Endothelial cell of umbilical vein (primary cell): ENCODE measurements around the gene ACSL6. TPM values are rescaled to one million over a fixed set of nuclear protein-coding genes. Genes with fewer than 3 reads are reported as not detected.

ENCODE experiments used
- BruUV-seq: library from RNA; stranded (reverse); fragments of 400-500 nt; replicated peaks from 2 replicates; lab custom pipeline; 2021; lab: Mats Ljungman, UMichigan
- CTCF ChIA-PET: fragments of 300-600, 350-600 bp; sonication (Branson Sonifier 250); formaldehyde crosslinking; loops from one replicate; lab custom pipeline; 2021; ENCODE audit warnings: antibody characterized with exemption, inconsistent platforms; lab: Charles Lee
- POLR2A ChIA-PET: fragments of 300-600, 350-600 bp; sonication (Branson Sonifier 250); formaldehyde crosslinking; loops from one replicate; lab custom pipeline; 2021; ENCODE audit warnings: antibody characterized with exemption, inconsistent platforms; lab: Charles Lee
- DNase-seq: peaks from one replicate; pipeline ENCODE4 v3.0.0-alpha.2; 2011; ENCODE audit warnings: low read depth, low spot score
- FAIRE-seq: peaks from 2 replicates; lab custom pipeline; 2011; peaks lifted over from hg19 to GRCh38; lab: Jason Lieb, UNC
- H2AFZ ChIP-seq: 2 replicates; pipeline ENCODE4 v1.6.0; 2012; ENCODE audit warnings: low read depth, low read length, control low read depth, inconsistent platforms
- H3K27ac ChIP-seq: 2 replicates; pipeline ENCODE4 v1.5.1; 2011; ENCODE audit warnings: low read depth, mild to moderate bottlenecking, control low read depth, low read length, moderate library complexity; ENCODE audit not compliant: insufficient read depth
- H3K27me3 ChIP-seq, 2 experiments: 2 replicates each; pipeline versions ENCODE4 v1.6.0 to v1.6.1; 2011; ENCODE audit warnings: low read length in 2 of 2, mixed read lengths in 1 of 2; ENCODE audit not compliant: control insufficient read depth in 2 of 2, insufficient read depth in 2 of 2
- H3K36me3 ChIP-seq, 2 experiments: 2 replicates in 1 of 2; 3 replicates in 1 of 2; pipeline ENCODE4 v1.5.1; 2011; ENCODE audit warnings: low read length in 2 of 2, mild to moderate bottlenecking in 1 of 2, moderate library complexity in 1 of 2; ENCODE audit not compliant: control insufficient read depth in 2 of 2, insufficient read depth in 2 of 2; ENCODE audit errors: extremely low read depth in 1 of 2
- H3K4me1 ChIP-seq: 3 replicates; pipeline ENCODE4 v1.5.1; 2011; ENCODE audit warnings: mild to moderate bottlenecking, low read length; ENCODE audit not compliant: control insufficient read depth, insufficient read depth; ENCODE audit errors: extremely low read depth
- H3K4me2 ChIP-seq: 2 replicates; pipeline ENCODE4 v1.6.1; 2011; ENCODE audit warnings: low read length, control low read depth, mixed read lengths; ENCODE audit not compliant: insufficient read depth
- H3K4me3 ChIP-seq, 3 experiments: fragments of 200-600 bp in 1 of 3; sonication (generic), shearing (Covaris generic) in 1 of 3; replicated peaks in 1 of 3; 2 replicates each; pipeline ENCODE4 v1.5.1; 2011 to 2016; ENCODE audit warnings: control low read depth in 3 of 3, low read length in 3 of 3, mild to moderate bottlenecking in 2 of 3, inconsistent platforms in 1 of 3, low read depth in 1 of 3, moderate library complexity in 1 of 3; ENCODE audit not compliant: insufficient read depth in 1 of 3
- H3K79me2 ChIP-seq: 2 replicates; pipeline ENCODE4 v1.6.0; 2012; ENCODE audit warnings: low read length, inconsistent platforms; ENCODE audit not compliant: control insufficient read depth, insufficient read depth
- H3K9ac ChIP-seq: replicated peaks from 2 replicates; pipeline ENCODE3; 2011; ENCODE audit warnings: low read length, control low read depth; ENCODE audit not compliant: insufficient read depth; ENCODE audit errors: extremely low read depth
- H3K9me1 ChIP-seq: replicated peaks from 3 replicates; pipeline ENCODE4 v1.6.0; 2011; ENCODE audit warnings: mild to moderate bottlenecking, low read length; ENCODE audit not compliant: control insufficient read depth, insufficient read depth; ENCODE audit errors: extremely low read depth
- H3K9me3 ChIP-seq: replicated peaks from 2 replicates; pipeline ENCODE4 v1.5.1; 2012; ENCODE audit warnings: low read length, inconsistent platforms; ENCODE audit not compliant: control insufficient read depth, insufficient read depth
- H4K20me1 ChIP-seq: replicated peaks from 2 replicates; pipeline ENCODE3; 2011; ENCODE audit warnings: mild to moderate bottlenecking, low read length; ENCODE audit not compliant: control insufficient read depth, insufficient read depth; ENCODE audit errors: extremely low read depth
- CTCF ChIP-seq, 2 donors: IDR thresholded peaks; 1 replicate in 1 of 2; 2 replicates in 1 of 2; pipeline ENCODE4 v1.5.1; 2011; ENCODE audit warnings: low read length in 2 of 2, mild to moderate bottlenecking in 2 of 2, moderate library complexity in 2 of 2, control low read depth in 1 of 2, inconsistent platforms in 1 of 2, low read depth in 1 of 2; ENCODE audit not compliant: insufficient read depth in 1 of 2; ENCODE audit errors: extremely low read depth in 1 of 2
- EZH2 ChIP-seq: IDR thresholded peaks from 2 replicates; pipeline ENCODE4 v1.6.1; 2012; ENCODE audit warnings: borderline replicate concordance, low read depth, mild to moderate bottlenecking, moderate library complexity, low read length, inconsistent platforms; ENCODE audit not compliant: severe bottlenecking
- FOS ChIP-seq: IDR thresholded peaks from 2 replicates; pipeline ENCODE4 v1.6.1; 2011; ENCODE audit warnings: mild to moderate bottlenecking, low read length, moderate library complexity, borderline replicate concordance; ENCODE audit not compliant: insufficient read depth
- GATA2 ChIP-seq: IDR thresholded peaks from 2 replicates; pipeline ENCODE4 v1.7.0; 2011; ENCODE audit warnings: low read depth, mild to moderate bottlenecking, moderate library complexity, mixed read lengths, low read length; ENCODE audit not compliant: insufficient read length, insufficient read depth
- JUN ChIP-seq: IDR thresholded peaks from 2 replicates; pipeline ENCODE4 v1.6.1; 2011; ENCODE audit warnings: borderline replicate concordance, low read depth; ENCODE audit not compliant: insufficient read length, insufficient read depth
- MAX ChIP-seq: IDR thresholded peaks from 2 replicates; pipeline ENCODE4 v1.6.1; 2011; ENCODE audit not compliant: insufficient read depth, insufficient read length
- MYC ChIP-seq: IDR thresholded peaks from one replicate; pipeline ENCODE4 v1.6.1; 2011; ENCODE audit warnings: mild to moderate bottlenecking, low read depth, low read length
- POLR2A ChIP-seq: IDR thresholded peaks from 2 replicates; pipeline ENCODE4 v1.6.1; 2012; ENCODE audit warnings: low read depth, mild to moderate bottlenecking, control low read depth, low read length
- POLR2AphosphoS5 ChIP-seq: IDR thresholded peaks from 2 replicates; pipeline ENCODE4 v1.6.1; 2012; ENCODE audit warnings: low read depth, mild to moderate bottlenecking, control low read depth, low read length, moderate library complexity; ENCODE audit not compliant: insufficient read depth
- dilution Hi-C: fragments of 300-500 bp; cut with MboI; formaldehyde crosslinking; loops from one replicate; pipeline ENCODE4 v1.15.0; 2019; ENCODE audit warnings: low sequenced_read_pairs; ENCODE audit not compliant: extremely low pct_ligation_motif_present
- intact Hi-C: fragments of 100-400 bp; cut with micrococcal nuclease; formaldehyde crosslinking; loops from one replicate; pipeline ENCODE4 v1.10.0; 2022
- polyA plus RNA-seq, 4 experiments: library from polyadenylated mRNA; depleted of rRNA in 3 of 4; stranded (reverse) in 3 of 4; unstranded in 1 of 4; fragments of >200 nt; gene quantifications; 2 replicates each; pipeline versions ENCODE4 v1.2.1 to v1.2.3, GENCODE V29; 2011 to 2012; ENCODE audit warnings: missing spikeins in 1 of 4
- total RNA-seq: library from RNA; stranded (reverse); gene quantifications from 2 replicates; pipeline ENCODE4 v1.2.3, GENCODE V29; 2021

The ACSL6 gene
- total and polyA plus RNA-seq, 2 donors (not counting 3 experiments of a cell fraction or from before 2014, with no cell fraction given) = not detected

GRCh38 chr5:131942016-131942415, 69.4 kb downstream of the ACSL6 start:
- dilution Hi-C loops = no loop called here

More at GRCh38 chr5:131942016-131942415, 69.4 kb downstream of the ACSL6 start:
- TF ChIP-seq CTCF (IDR thresholded peaks at IDR 0.05; ENCODE audit: extremely low read depth in 1 of 2, insufficient read depth in 1 of 2, low read depth in 1 of 2, low read length in 2 of 2) (no peak), MYC (no peak), POLR2A (no peak), GATA2 (no peak), JUN (no peak), POLR2AphosphoS5 (no peak), EZH2 (no peak), FOS (no peak), MAX (no peak)
- Histone ChIP-seq H3K27ac (no peak overlapping the region), H3K36me3 (no peaks in the 10 kb centered on the region), H3K9ac (no peak overlapping the region), H3K4me3 (no peak overlapping the region), H2AFZ (no peak overlapping the region), H3K79me2 (no peaks in the 10 kb centered on the region), H3K4me2 (no peak overlapping the region), H3K9me1 (no peaks in the 10 kb centered on the region), H3K9me3 (no peaks in the 10 kb centered on the region), H3K27me3 (peaks cover 0 to 8% of the 10 kb centered on the region in 2 experiments), H3K4me1 (no peaks in the 10 kb centered on the region), H4K20me1 (no peaks in the 10 kb centered on the region)
- ChIA-PET CTCF (no interaction called here), POLR2A (no interaction called here)
- DNase-seq (no peak), FAIRE-seq (no peak)
- intact Hi-C loops = no loop called here
- no TSS peak for BruUV-seq
